HL-60 (cell line): ENCODE results near the gene IFNL1.

Source experiments
- POLR2AphosphoS5 ChIP-seq: IDR thresholded peaks from 2 replicates; pipeline ENCODE4 v1.6.1; 2012; ENCODE audit warnings: low read depth
- SPI1 ChIP-seq: IDR thresholded peaks from 2 replicates; pipeline ENCODE4 v1.6.1; 2012; ENCODE audit warnings: low read depth, mild to moderate bottlenecking, borderline replicate concordance
- TF ChIP-seq, protein P1 (sequence below): IDR thresholded peaks from one replicate; pipeline ENCODE4 v1.5.1; 2011; ENCODE audit warnings: low read length, control low read depth, inconsistent platforms; ENCODE audit not compliant: insufficient read depth
- TF ChIP-seq, protein P2 (sequence below): IDR thresholded peaks from 2 replicates; pipeline ENCODE4 v1.6.1; 2012; ENCODE audit warnings: low read depth; ENCODE audit not compliant: insufficient replicate concordance

- TF ChIP-seq, protein P1, sequence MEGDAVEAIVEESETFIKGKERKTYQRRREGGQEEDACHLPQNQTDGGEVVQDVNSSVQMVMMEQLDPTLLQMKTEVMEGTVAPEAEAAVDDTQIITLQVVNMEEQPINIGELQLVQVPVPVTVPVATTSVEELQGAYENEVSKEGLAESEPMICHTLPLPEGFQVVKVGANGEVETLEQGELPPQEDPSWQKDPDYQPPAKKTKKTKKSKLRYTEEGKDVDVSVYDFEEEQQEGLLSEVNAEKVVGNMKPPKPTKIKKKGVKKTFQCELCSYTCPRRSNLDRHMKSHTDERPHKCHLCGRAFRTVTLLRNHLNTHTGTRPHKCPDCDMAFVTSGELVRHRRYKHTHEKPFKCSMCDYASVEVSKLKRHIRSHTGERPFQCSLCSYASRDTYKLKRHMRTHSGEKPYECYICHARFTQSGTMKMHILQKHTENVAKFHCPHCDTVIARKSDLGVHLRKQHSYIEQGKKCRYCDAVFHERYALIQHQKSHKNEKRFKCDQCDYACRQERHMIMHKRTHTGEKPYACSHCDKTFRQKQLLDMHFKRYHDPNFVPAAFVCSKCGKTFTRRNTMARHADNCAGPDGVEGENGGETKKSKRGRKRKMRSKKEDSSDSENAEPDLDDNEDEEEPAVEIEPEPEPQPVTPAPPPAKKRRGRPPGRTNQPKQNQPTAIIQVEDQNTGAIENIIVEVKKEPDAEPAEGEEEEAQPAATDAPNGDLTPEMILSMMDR: no peak
- TF ChIP-seq SPI1: no peak
- no peak for TF ChIP-seq POLR2AphosphoS5
- TF ChIP-seq, protein P2, sequence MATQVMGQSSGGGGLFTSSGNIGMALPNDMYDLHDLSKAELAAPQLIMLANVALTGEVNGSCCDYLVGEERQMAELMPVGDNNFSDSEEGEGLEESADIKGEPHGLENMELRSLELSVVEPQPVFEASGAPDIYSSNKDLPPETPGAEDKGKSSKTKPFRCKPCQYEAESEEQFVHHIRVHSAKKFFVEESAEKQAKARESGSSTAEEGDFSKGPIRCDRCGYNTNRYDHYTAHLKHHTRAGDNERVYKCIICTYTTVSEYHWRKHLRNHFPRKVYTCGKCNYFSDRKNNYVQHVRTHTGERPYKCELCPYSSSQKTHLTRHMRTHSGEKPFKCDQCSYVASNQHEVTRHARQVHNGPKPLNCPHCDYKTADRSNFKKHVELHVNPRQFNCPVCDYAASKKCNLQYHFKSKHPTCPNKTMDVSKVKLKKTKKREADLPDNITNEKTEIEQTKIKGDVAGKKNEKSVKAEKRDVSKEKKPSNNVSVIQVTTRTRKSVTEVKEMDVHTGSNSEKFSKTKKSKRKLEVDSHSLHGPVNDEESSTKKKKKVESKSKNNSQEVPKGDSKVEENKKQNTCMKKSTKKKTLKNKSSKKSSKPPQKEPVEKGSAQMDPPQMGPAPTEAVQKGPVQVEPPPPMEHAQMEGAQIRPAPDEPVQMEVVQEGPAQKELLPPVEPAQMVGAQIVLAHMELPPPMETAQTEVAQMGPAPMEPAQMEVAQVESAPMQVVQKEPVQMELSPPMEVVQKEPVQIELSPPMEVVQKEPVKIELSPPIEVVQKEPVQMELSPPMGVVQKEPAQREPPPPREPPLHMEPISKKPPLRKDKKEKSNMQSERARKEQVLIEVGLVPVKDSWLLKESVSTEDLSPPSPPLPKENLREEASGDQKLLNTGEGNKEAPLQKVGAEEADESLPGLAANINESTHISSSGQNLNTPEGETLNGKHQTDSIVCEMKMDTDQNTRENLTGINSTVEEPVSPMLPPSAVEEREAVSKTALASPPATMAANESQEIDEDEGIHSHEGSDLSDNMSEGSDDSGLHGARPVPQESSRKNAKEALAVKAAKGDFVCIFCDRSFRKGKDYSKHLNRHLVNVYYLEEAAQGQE: no peak
Measured at GRCh38 chr19:39321117-39321831, 25.1 kb downstream of the IFNL1 start.
